NOMO-1 (cell line): ENCODE results near the gene FXYD2.

ENCODE experiments used
- DNase-seq, 2 experiments: peaks; one replicate each; lab custom pipeline; 2025; ENCODE audit not compliant: unreplicated experiment in 2 of 2; lab: John Stamatoyannopoulos, UW

FXYD2 gene

DNA sequence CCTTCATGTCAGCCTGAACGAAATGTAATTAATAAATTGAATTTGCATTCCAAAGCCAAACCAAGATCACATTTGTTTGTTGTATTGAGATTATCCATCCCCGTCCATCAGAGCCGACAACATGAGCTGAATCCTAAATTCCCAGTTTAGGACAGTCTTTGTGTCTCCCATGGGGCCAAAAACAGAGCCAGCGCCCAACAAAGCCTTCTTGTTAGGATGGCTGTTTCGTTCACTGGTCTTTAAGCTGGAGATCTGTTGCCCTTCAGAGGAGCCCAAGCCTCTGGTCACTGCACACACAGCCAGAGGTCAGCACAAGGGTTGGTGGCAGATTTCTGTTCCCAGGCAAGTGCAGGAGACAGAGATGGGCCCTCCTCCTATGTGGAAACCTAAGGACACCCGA is 53.3 kb downstream of the FXYD2 start:
- DNase-seq = no peak

DNA sequence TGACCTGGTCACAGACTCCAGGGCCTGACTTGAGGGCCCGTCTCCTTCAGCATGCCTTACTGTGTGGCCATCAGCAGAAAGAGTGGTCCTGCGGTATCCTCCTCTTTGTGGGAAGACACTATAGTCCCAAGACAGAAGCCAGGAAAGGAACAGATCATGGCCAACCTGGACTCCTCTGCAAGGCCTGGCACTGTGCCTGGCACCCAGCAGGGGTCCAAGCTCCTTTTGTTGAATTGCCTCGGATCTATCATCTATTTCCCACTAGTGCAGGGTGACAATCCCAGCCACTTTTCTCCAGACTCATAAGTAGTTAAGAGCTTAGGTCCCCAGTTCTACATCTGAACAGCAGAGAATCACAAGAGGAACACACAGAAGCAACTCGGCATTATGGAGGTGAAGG is 54.5 kb downstream of the FXYD2 start:
- DNase-seq = no peak
